ENCODE results near the gene CEBPA. TPM values are rescaled to one million over a fixed set of nuclear protein-coding genes. Genes with fewer than 3 reads are reported as not detected.

The CEBPA gene
- total RNA-seq, 6 experiments from 2014 or later: 53.9 to 163 (median 119) TPM

- DNase-seq (peak; percentile 33 to 72 (median 71)), ATAC-seq (peak; percentile 75 to 87 (median 83))
- Histone ChIP-seq H3K36me3 (no peaks in the 10 kb centered on the region), H3K9me3 (no peaks in the 10 kb centered on the region), H3K27me3 (no peaks in the 10 kb centered on the region), H3K4me1 (peaks cover 0 to 24% (median 12%) of the 10 kb centered on the region in 4 donors), H3K27ac (peak overlapping the region; percentile 64 to 79 (median 69)), H3K4me3 (no peak overlapping the region)
- intact Hi-C loops (cut with DNase I): no loop called here
- TF ChIP-seq CTCF (IDR thresholded peaks at IDR 0.05) (no peak), POLR2A (IDR thresholded peaks at IDR 0.05) (peak; percentile 46)
- WGBS (ENCODE audit: insufficient coverage, low coverage, low lambda C conversion rate, missing lambda C conversion rate): 41% methylated on average over 11 of the region's 12 CpGs
These were observed 46.1 kb upstream of the CEBPA start for GRCh38 chr19:33348301-33349010.

GRCh38 chr19:33347300-33347699 lies 45.0 kb upstream of the CEBPA start:
- intact Hi-C loops (cut with DNase I): no loop called here
- peaks cover 0 to 27% (median 12%) of the 10 kb centered on the region in 4 donors for H3K4me1 ChIP-seq
- no peaks in the 10 kb centered on the region for H3K9me3 ChIP-seq
- no peak overlapping the region for H3K4me3 ChIP-seq
- TF ChIP-seq CTCF (IDR thresholded peaks at IDR 0.05) (no peak), POLR2A (IDR thresholded peaks at IDR 0.05) (no peak)
- 83% methylated on average over 5 of the region's 10 CpGs for WGBS (ENCODE audit: insufficient coverage, low coverage, low lambda C conversion rate, missing lambda C conversion rate)
- H3K36me3 ChIP-seq: no peaks in the 10 kb centered on the region
- no peaks in the 10 kb centered on the region for H3K27me3 ChIP-seq
- no peak for DNase-seq
- peak overlapping the region in 1 of 3 donors; percentile 79 for H3K27ac ChIP-seq
- no peak for ATAC-seq

- Histone ChIP-seq H3K9me3 (no peaks in the 10 kb centered on the region), H3K27ac (no peak overlapping the region), H3K36me3 (no peaks in the 10 kb centered on the region), H3K4me3 (no peak overlapping the region), H3K4me1 (peaks cover 0 to 32% (median 12%) of the 10 kb centered on the region in 4 donors), H3K27me3 (no peaks in the 10 kb centered on the region)
- intact Hi-C loops (cut with DNase I): no loop called here
- TF ChIP-seq CTCF (IDR thresholded peaks at IDR 0.05) (no peak), POLR2A (IDR thresholded peaks at IDR 0.05) (no peak)
- ATAC-seq: no peak
- no peak for DNase-seq
These were observed 44.3 kb upstream of the CEBPA start for GRCh38 chr19:33346665-33347064.

DNA sequence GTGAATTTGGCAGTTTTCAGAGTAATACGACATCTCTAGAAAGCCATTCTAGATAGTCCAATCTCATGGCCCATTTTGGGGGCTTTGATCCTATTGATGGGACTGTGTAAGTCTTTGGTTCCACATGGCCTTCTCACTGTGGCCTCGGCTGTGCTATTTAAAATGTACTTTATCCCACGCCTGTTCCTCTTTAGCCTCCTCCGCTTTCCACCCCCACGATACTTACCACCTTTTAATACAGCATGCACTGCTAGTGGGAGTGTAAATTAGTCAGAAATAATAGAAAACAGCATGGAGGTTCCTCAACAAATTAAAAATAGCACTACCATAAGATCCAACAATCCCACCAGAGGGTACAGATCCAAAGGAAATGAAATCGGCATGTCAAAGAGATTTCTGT lies 42.8 kb upstream of the CEBPA start:
- no peaks in the 10 kb centered on the region for H3K36me3 ChIP-seq
- no peak for TF ChIP-seq CTCF (IDR thresholded peaks at IDR 0.05)
- DNase-seq (no peak), ATAC-seq (no peak)
- H3K27ac ChIP-seq: no peak overlapping the region
- no peaks in the 10 kb centered on the region for H3K9me3 ChIP-seq
- intact Hi-C loops (cut with DNase I): no loop called here
- peaks cover 0 to 30% (median 11%) of the 10 kb centered on the region in 4 donors for H3K4me1 ChIP-seq
- no peak overlapping the region for H3K4me3 ChIP-seq
- no peaks in the 10 kb centered on the region for H3K27me3 ChIP-seq
- WGBS (ENCODE audit: insufficient coverage, low coverage, low lambda C conversion rate, missing lambda C conversion rate): 95% methylated on average over 6 of the region's 6 CpGs
